Spinal cord (tissue), 10 donors: ENCODE results near the gene PTPRF. TPM values are rescaled to one million over a fixed set of nuclear protein-coding genes. Genes with fewer than 3 reads are reported as not detected.

Experiments used
- DNase-seq, 6 donors: peaks; one replicate each; pipeline versions ENCODE4 v3.0.0 to v3.0.0-alpha.2; 2013 to 2015; ENCODE audit warnings: low spot score in 6 of 6, low read depth in 4 of 6
- H3K27ac ChIP-seq: one replicate; pipeline ENCODE4 v1.5.1; 2013; ENCODE audit warnings: low read depth, low read length, control low read depth
- H3K27me3 ChIP-seq: one replicate; pipeline ENCODE4 v1.6.1; 2013; ENCODE audit warnings: low read length; ENCODE audit not compliant: control insufficient read depth, insufficient read depth
- H3K36me3 ChIP-seq: one replicate; pipeline ENCODE4 v1.6.1; 2013; ENCODE audit warnings: low read length; ENCODE audit not compliant: control insufficient read depth, insufficient read depth
- H3K4me1 ChIP-seq: one replicate; pipeline ENCODE4 v1.6.1; 2013; ENCODE audit warnings: low read length; ENCODE audit not compliant: control insufficient read depth, insufficient read depth
- H3K4me3 ChIP-seq: one replicate; pipeline ENCODE4 v1.5.1; 2013; ENCODE audit warnings: low read depth, low read length, control low read depth
- H3K9me3 ChIP-seq: one replicate; pipeline ENCODE4 v1.6.1; 2013; ENCODE audit warnings: low read length; ENCODE audit not compliant: control insufficient read depth, insufficient read depth
- WGBS: methylation state at CpG from one replicate; pipeline ENCODE4 v1.1.5; 2013; ENCODE audit warnings: missing lambda C conversion rate; ENCODE audit not compliant: insufficient coverage; 5-methylcytosine and 5-hydroxymethylcytosine counted together
- polyA plus RNA-seq, 2 donors: library from polyadenylated mRNA; unstranded; fragments of 120-200 nt; gene quantifications; one replicate each; pipeline ENCODE4 v1.2.1, GENCODE V29; 2013; ENCODE audit not compliant: insufficient read length in 2 of 2
- total RNA-seq, 2 donors: library from RNA; depleted of rRNA in 1 of 2; stranded (reverse); fragments of 120-200 nt in 1 of 2; fragments of >200 nt in 1 of 2; gene quantifications; one replicate each; pipeline versions ENCODE4 v1.2.3 to v1.2.4, GENCODE V29; 2013 to 2014
- donor health status: healthy.

Gene PTPRF
- total and polyA plus RNA-seq, 4 donors = 51.0 to 114 (median 92.4) TPM

GRCh38 chr1:43534256-43534655 lies 3.6 kb downstream of the PTPRF start:
- Histone ChIP-seq H3K4me3 (no peak overlapping the region), H3K4me1 (peaks cover 43% of the 10 kb centered on the region), H3K9me3 (no peaks in the 10 kb centered on the region), H3K27ac (no peak overlapping the region), H3K27me3 (no peaks in the 10 kb centered on the region), H3K36me3 (peaks cover 28% of the 10 kb centered on the region)
- 87% methylated on average over 2 of the region's 2 CpGs for WGBS
- no peak for DNase-seq

- no peak for DNase-seq
- H3K27ac ChIP-seq = no peak overlapping the region
Measured at GRCh38 chr1:43536196-43536863, 5.6 kb downstream of the PTPRF start.

DNA sequence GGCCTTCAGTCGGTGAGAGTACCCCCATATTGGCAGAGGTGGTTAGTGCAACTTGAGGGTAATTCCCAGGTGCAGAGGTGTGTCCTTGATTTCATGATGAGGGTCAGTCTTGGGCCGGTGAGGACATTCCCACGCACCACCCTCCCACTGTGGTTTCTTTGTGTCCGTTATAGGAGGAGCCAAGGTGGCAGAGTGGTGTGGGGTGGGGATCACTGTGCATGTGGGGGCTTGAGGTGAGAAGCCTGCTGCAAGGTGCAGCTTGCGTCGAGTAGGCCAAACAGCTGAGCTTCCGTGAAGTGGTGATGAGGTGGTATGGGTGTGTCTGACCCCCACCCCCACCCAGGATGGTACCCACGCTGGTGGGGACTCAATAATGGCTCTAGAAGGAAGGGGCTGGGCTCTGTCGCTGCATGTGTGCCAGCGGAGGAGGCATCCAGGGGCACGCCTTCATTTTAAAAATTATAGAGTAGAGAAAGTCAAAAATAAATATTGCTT lies 6.2 kb downstream of the PTPRF start:
- Histone ChIP-seq H3K4me1 (peaks cover 60% of the 10 kb centered on the region), H3K4me3 (no peak overlapping the region), H3K27ac (no peak overlapping the region), H3K27me3 (no peaks in the 10 kb centered on the region), H3K9me3 (no peaks in the 10 kb centered on the region), H3K36me3 (peaks cover 46% of the 10 kb centered on the region)
- no peak for DNase-seq
- WGBS = 83% methylated on average over 4 of the region's 11 CpGs

More at GRCh38 chr1:43536196-43536863, 5.6 kb downstream of the PTPRF start:
- no peaks in the 10 kb centered on the region for H3K9me3 ChIP-seq
- peaks cover 44% of the 10 kb centered on the region for H3K36me3 ChIP-seq
- H3K4me1 ChIP-seq = peaks cover 61% of the 10 kb centered on the region
- no peaks in the 10 kb centered on the region for H3K27me3 ChIP-seq
- WGBS = 74% methylated on average over 8 of the region's 8 CpGs
- no peak overlapping the region for H3K4me3 ChIP-seq

DNA sequence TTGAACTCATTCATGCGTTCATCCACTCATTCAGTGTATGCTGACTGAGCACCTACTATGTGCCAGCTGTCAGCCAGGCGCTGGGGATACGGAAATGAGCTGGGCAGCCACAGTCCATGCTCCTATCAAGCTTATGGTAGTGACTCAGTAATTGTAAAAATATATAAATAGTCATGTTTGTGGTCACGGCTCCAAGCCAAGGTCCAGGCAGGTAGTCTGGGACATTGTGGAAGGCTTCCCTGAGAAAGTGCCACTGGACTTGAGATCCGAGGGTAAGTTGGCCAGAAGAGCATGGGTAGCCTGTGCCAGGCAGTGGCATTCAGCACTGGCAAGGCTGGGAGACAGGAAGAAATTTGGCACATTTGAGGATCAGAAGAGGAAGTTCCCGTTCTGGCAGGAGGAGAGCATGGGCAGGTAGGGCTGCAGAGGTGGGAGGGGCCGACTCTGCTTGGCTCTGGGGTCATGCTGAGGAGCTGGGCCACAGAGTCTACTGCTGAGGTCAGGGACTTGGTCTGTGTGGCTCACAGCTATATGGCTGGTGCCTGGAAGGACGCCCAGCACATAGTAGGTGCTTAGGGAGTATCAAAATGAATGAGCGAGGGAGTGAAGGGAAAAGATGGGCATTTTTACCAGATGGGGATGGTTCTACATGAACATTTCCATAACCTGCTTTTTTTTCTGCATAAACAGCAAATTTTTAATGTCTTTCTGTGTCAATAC lies 6.9 kb downstream of the PTPRF start:
- Histone ChIP-seq H3K9me3 (no peaks in the 10 kb centered on the region), H3K27ac (no peak overlapping the region), H3K4me3 (no peak overlapping the region), H3K27me3 (no peaks in the 10 kb centered on the region), H3K36me3 (peaks cover 51% of the 10 kb centered on the region), H3K4me1 (peaks cover 60% of the 10 kb centered on the region)
- DNase-seq = no peak
- 82% methylated on average over 7 of the region's 9 CpGs for WGBS

DNA sequence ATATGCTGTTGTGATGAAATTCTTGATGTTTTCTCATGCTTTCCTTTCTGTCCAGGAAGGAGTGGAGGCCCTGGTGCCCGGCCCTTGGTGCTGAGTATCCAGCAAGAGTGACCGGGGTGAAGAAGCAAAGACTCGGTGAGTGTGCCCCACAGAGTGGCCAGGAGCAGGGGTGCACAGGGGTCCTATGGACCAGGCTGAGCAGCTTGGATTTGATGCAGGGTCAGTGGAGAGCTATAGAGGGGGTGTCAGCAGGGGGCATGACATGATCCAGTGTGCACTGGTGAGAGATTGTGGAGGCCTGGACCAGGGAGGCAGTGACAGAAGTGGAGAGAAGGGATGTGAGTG lies 7.4 kb downstream of the PTPRF start:
- Histone ChIP-seq H3K9me3 (no peaks in the 10 kb centered on the region), H3K4me3 (no peak overlapping the region), H3K4me1 (peaks cover 60% of the 10 kb centered on the region), H3K27me3 (no peaks in the 10 kb centered on the region), H3K27ac (no peak overlapping the region), H3K36me3 (peaks cover 56% of the 10 kb centered on the region)
- 100% methylated on average over 3 of the region's 3 CpGs for WGBS
- no peak for DNase-seq

DNA sequence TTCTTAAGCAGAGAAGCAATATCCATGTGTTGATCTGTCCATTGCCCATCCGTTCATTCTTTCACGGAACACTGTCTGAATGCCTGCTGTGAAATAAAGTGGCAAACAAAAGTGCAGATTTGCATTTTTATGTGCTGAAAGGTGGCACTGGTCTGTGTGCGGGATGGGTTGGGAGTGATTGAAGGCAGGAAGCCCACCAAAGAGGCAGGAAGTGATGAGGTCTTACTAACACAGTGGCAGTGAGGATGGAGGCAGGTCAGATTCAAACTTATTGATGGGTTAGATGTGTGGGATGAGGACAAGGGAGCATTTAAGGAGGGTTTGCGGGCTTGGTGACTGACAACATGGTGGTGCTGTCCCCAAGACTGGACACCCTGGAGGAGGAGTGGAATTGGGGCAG lies 8.3 kb downstream of the PTPRF start:
- WGBS = 67% methylated on average over 4 of the region's 4 CpGs
- no peaks in the 10 kb centered on the region for H3K9me3 ChIP-seq
- peaks cover 55% of the 10 kb centered on the region for H3K4me1 ChIP-seq
- H3K36me3 ChIP-seq = peaks cover 59% of the 10 kb centered on the region
- no peak overlapping the region for H3K4me3 ChIP-seq
- DNase-seq = no peak
- no peaks in the 10 kb centered on the region for H3K27me3 ChIP-seq
- H3K27ac ChIP-seq = no peak overlapping the region

DNA sequence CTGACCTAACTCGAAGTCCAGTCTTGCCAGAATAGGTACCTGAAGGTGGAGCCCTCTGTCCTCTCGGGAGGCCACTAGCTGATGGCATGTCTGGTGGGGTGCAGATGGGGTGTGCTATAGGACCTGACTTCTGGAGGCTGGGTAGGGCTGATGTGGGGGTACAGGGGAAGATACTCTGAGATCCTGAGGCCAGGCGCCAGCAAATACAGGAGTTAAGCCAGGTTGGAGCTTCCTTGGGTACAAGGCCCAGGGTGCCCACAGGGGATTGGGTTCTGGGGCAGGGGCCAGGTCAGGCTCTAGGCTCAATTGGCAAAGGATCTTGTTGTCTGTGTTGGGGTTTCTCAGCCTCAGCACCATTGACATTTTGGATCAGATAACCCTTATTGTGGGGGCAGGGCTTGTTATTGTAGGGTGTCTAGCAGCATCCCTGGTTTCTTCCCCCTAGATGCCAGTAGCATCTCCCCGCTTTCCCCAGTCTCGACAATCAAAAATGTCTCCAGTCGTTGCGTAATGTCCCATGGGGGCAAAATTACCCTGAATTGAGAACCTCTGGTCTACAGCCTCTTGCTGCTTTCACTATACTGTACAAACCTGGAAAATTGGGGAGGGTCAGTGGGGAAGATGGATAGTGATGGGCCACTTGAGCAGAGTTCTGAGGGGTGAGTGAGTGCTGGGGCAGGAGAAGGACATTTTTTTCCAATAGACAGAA lies 9.2 kb downstream of the PTPRF start:
- H3K36me3 ChIP-seq = peaks cover 60% of the 10 kb centered on the region
- peaks cover 58% of the 10 kb centered on the region for H3K4me1 ChIP-seq
- WGBS = 100% methylated on average over 3 of the region's 7 CpGs
- H3K9me3 ChIP-seq = no peaks in the 10 kb centered on the region
- peak overlapping the region; percentile 71 for H3K27ac ChIP-seq
- H3K4me3 ChIP-seq = no peak overlapping the region
- DNase-seq = no peak
- H3K27me3 ChIP-seq = no peaks in the 10 kb centered on the region

DNA sequence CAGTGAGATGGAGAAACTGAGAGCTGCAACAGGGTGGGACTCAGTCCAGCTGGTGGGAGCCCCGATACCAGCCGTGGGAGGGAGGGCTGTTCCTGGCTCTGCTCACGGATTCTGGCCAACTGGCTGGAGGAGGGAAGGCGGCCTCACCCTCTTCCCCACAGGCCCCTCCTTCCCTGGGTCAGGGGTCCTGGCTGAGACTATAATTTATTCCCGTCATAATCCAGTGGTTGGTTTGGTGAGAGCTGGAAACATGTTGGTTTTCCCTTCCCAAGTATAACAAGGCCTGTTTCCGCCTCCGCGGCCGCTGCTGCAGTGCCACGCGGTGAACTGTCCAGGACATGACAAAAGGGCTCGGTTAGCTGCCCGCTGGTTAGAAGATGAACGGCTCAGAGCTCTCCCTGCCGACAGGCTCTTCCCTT lies 10.0 kb downstream of the PTPRF start:
- Histone ChIP-seq H3K27me3 (no peaks in the 10 kb centered on the region), H3K9me3 (no peaks in the 10 kb centered on the region), H3K4me1 (peaks cover 60% of the 10 kb centered on the region), H3K27ac (peak overlapping the region; percentile 71), H3K36me3 (peaks cover 64% of the 10 kb centered on the region), H3K4me3 (no peak overlapping the region)
- peak in 2 of 6 donors; percentile 61 to 73 for DNase-seq
- 9% methylated on average over 10 of the region's 15 CpGs for WGBS

DNA sequence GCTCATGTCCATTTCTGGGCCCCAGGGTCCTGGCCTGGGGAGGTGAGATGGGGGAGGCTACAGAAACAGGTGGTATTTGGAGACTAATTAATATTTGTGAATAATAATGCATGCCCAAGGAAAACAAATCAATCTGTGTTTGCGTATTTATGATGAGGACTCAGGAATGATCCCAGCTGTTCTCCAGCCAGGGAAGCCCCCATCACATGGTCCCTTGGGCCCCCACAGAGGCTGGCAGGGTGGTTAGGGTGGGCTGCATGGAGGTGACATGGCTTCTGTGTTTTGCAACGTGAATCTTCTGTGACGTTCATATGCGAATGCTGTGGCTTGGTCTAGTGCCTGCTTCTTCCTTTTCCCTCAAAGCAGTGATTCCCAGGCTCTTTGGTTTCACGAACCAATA lies 10.5 kb downstream of the PTPRF start:
- no peak overlapping the region for H3K4me3 ChIP-seq
- H3K27ac ChIP-seq = peak overlapping the region; percentile 71
- DNase-seq = no peak
- no peaks in the 10 kb centered on the region for H3K9me3 ChIP-seq
- peaks cover 62% of the 10 kb centered on the region for H3K4me1 ChIP-seq
- WGBS = 50% methylated on average over 4 of the region's 5 CpGs
- no peaks in the 10 kb centered on the region for H3K27me3 ChIP-seq
- H3K36me3 ChIP-seq = peaks cover 68% of the 10 kb centered on the region
